SJSA1 (cell line): ENCODE measurements around the gene SYNJ2. TPM values are rescaled to one million over a fixed set of nuclear protein-coding genes. Genes with fewer than 3 reads are reported as not detected.

Source experiments
- DNase-seq, 2 experiments: peaks; one replicate each; pipeline ENCODE4 v3.0.0-alpha.2; 2015 to 2020; ENCODE audit warnings: low spot score in 2 of 2, low read depth in 1 of 2
- H3K27ac ChIP-seq: fragments of 250-450 bp; sonication (Bioruptor Pico); 2 replicates; pipeline ENCODE4 v1.5.1; 2020; ENCODE audit warnings: mild to moderate bottlenecking, moderate library complexity
- H3K27me3 ChIP-seq: fragments of 250-450 bp; sonication (Bioruptor Pico); replicated peaks from 2 replicates; pipeline ENCODE4 v1.5.1; 2020; ENCODE audit warnings: mild to moderate bottlenecking, moderate library complexity
- H3K36me3 ChIP-seq: fragments of 250-450 bp; sonication (Bioruptor Pico); 2 replicates; pipeline ENCODE4 v1.5.1; 2020; ENCODE audit warnings: mild to moderate bottlenecking
- H3K4me1 ChIP-seq: fragments of 250-450 bp; sonication (Bioruptor Pico); replicated peaks from 2 replicates; pipeline ENCODE4 v1.6.1; 2021; ENCODE audit warnings: mild to moderate bottlenecking
- H3K4me3 ChIP-seq: fragments of 250-450 bp; sonication (Bioruptor Pico); 2 replicates; pipeline ENCODE4 v1.5.1; 2020; ENCODE audit warnings: mild to moderate bottlenecking
- H3K9me3 ChIP-seq: fragments of 250-450 bp; sonication (Bioruptor Pico); replicated peaks from 2 replicates; pipeline ENCODE4 v1.5.1; 2020; ENCODE audit warnings: mild to moderate bottlenecking
- total RNA-seq: library from RNA; depleted of rRNA; stranded (reverse); fragments of >200 nt; shearing (Covaris generic); gene quantifications from 2 replicates; pipeline ENCODE4 v1.2.3, GENCODE V29; 2014

The SYNJ2 gene
- total RNA-seq, 1 experiment from 2014 or later, result 23.7 TPM

- Histone ChIP-seq H3K27me3 (no peaks in the 10 kb centered on the region), H3K4me1 (peaks cover 13% of the 10 kb centered on the region), H3K9me3 (no peaks in the 10 kb centered on the region), H3K36me3 (peaks cover 13% of the 10 kb centered on the region), H3K27ac (no peak overlapping the region), H3K4me3 (no peak overlapping the region)
- DNase-seq, result no peak
These were observed 70.3 kb downstream of the SYNJ2 start for GRCh38 chr6:158051968-158052367.

GRCh38 chr6:158053377-158054313 lies 72.0 kb downstream of the SYNJ2 start:
- Histone ChIP-seq H3K36me3 (peaks cover 10% of the 10 kb centered on the region), H3K27me3 (no peaks in the 10 kb centered on the region), H3K9me3 (no peaks in the 10 kb centered on the region), H3K4me3 (no peak overlapping the region), H3K4me1 (peaks cover 24% of the 10 kb centered on the region), H3K27ac (no peak overlapping the region)
- no peak for DNase-seq

GRCh38 chr6:158056355-158056754 lies 74.7 kb downstream of the SYNJ2 start:
- Histone ChIP-seq H3K27ac (no peak overlapping the region; the same call in 1 of the 2 replicates), H3K36me3 (peaks cover 20% of the 10 kb centered on the region)

GRCh38 chr6:158056804-158057203 lies 75.1 kb downstream of the SYNJ2 start:
- no peak overlapping the region for H3K4me3 ChIP-seq
- DNase-seq, result no peak
- no peaks in the 10 kb centered on the region for H3K27me3 ChIP-seq
- H3K36me3 ChIP-seq, result peaks cover 24% of the 10 kb centered on the region
- peaks cover 48% of the 10 kb centered on the region for H3K4me1 ChIP-seq
- H3K27ac ChIP-seq, result peak overlapping the region; percentile 67
- no peaks in the 10 kb centered on the region for H3K9me3 ChIP-seq

More at GRCh38 chr6:158056355-158056754, 74.7 kb downstream of the SYNJ2 start:
- no peaks in the 10 kb centered on the region for H3K9me3 ChIP-seq
- H3K27me3 ChIP-seq, result no peaks in the 10 kb centered on the region
- H3K4me3 ChIP-seq, result no peak overlapping the region
- H3K4me1 ChIP-seq, result peaks cover 43% of the 10 kb centered on the region
- no peak for DNase-seq

GRCh38 chr6:158057213-158057987 lies 75.7 kb downstream of the SYNJ2 start:
- H3K4me3 ChIP-seq, result no peak overlapping the region

GRCh38 chr6:158058171-158058651 lies 76.5 kb downstream of the SYNJ2 start:
- no peak for DNase-seq
- peak overlapping the region; percentile 67 for H3K27ac ChIP-seq
- H3K27me3 ChIP-seq, result no peaks in the 10 kb centered on the region
- H3K4me1 ChIP-seq, result peaks cover 58% of the 10 kb centered on the region
- H3K9me3 ChIP-seq, result no peaks in the 10 kb centered on the region
- no peak overlapping the region for H3K4me3 ChIP-seq
- peaks cover 32% of the 10 kb centered on the region for H3K36me3 ChIP-seq

More at GRCh38 chr6:158057213-158057987, 75.7 kb downstream of the SYNJ2 start:
- peak overlapping the region; percentile 67 for H3K27ac ChIP-seq
- peaks cover 29% of the 10 kb centered on the region for H3K36me3 ChIP-seq
- H3K27me3 ChIP-seq, result no peaks in the 10 kb centered on the region
- peak; percentile 79 to 85 for DNase-seq
- H3K4me1 ChIP-seq, result peaks cover 54% of the 10 kb centered on the region
- no peaks in the 10 kb centered on the region for H3K9me3 ChIP-seq

- no peak overlapping the region for H3K4me3 ChIP-seq
- no peaks in the 10 kb centered on the region for H3K9me3 ChIP-seq
- DNase-seq, result no peak
- H3K27me3 ChIP-seq, result no peaks in the 10 kb centered on the region
- H3K36me3 ChIP-seq, result peaks cover 36% of the 10 kb centered on the region
- no peak overlapping the region for H3K27ac ChIP-seq
- peaks cover 58% of the 10 kb centered on the region for H3K4me1 ChIP-seq
These were observed 77.4 kb downstream of the SYNJ2 start for GRCh38 chr6:158059108-158059507.

GRCh38 chr6:158060455-158061360 lies 79.0 kb downstream of the SYNJ2 start:
- peak; percentile 73 to 93 for DNase-seq
- H3K27me3 ChIP-seq, result no peaks in the 10 kb centered on the region
- peaks cover 44% of the 10 kb centered on the region for H3K36me3 ChIP-seq
- no peak overlapping the region for H3K4me3 ChIP-seq
- H3K4me1 ChIP-seq, result peaks cover 58% of the 10 kb centered on the region
- H3K9me3 ChIP-seq, result no peaks in the 10 kb centered on the region
- peak overlapping the region; percentile 82 for H3K27ac ChIP-seq

GRCh38 chr6:158061361-158061708 lies 79.7 kb downstream of the SYNJ2 start:
- Histone ChIP-seq H3K27ac (peak overlapping the region; percentile 82), H3K4me3 (no peak overlapping the region), H3K4me1 (peaks cover 58% of the 10 kb centered on the region), H3K36me3 (peaks cover 46% of the 10 kb centered on the region), H3K9me3 (no peaks in the 10 kb centered on the region), H3K27me3 (no peaks in the 10 kb centered on the region)
- DNase-seq, result no peak

- DNase-seq, result no peak
These were observed 80.2 kb downstream of the SYNJ2 start for GRCh38 chr6:158061709-158062461.

GRCh38 chr6:158063736-158064135 lies 82.1 kb downstream of the SYNJ2 start:
- Histone ChIP-seq H3K4me1 (peaks cover 55% of the 10 kb centered on the region), H3K4me3 (no peak overlapping the region), H3K36me3 (peaks cover 49% of the 10 kb centered on the region), H3K27ac (no peak overlapping the region), H3K9me3 (no peaks in the 10 kb centered on the region), H3K27me3 (no peaks in the 10 kb centered on the region)
- no peak for DNase-seq

More at GRCh38 chr6:158061709-158062461, 80.2 kb downstream of the SYNJ2 start:
- peaks cover 49% of the 10 kb centered on the region for H3K36me3 ChIP-seq
- H3K27ac ChIP-seq, result peak overlapping the region; percentile 82
- no peak overlapping the region for H3K4me3 ChIP-seq
- peaks cover 57% of the 10 kb centered on the region for H3K4me1 ChIP-seq
- no peaks in the 10 kb centered on the region for H3K27me3 ChIP-seq
- H3K9me3 ChIP-seq, result no peaks in the 10 kb centered on the region

- H3K27ac ChIP-seq, result no peak overlapping the region
- no peaks in the 10 kb centered on the region for H3K9me3 ChIP-seq
- no peak for DNase-seq
- H3K27me3 ChIP-seq, result no peaks in the 10 kb centered on the region
- H3K4me1 ChIP-seq, result peaks cover 63% of the 10 kb centered on the region
- no peak overlapping the region for H3K4me3 ChIP-seq
- H3K36me3 ChIP-seq, result peaks cover 46% of the 10 kb centered on the region
These were observed 83.1 kb downstream of the SYNJ2 start for GRCh38 chr6:158064725-158065251.
